Transverse colon (tissue), 3 donors: Measurements from ENCODE around the gene ITGB8.

Source experiments
- CTCF ChIP-seq, 5 experiments: fragments of 200-600 bp in 3 of 5; fragments of 450-650 bp in 2 of 5; sonication (generic) in 3 of 5; IDR thresholded peaks; 1 replicate in 2 of 5; 2 replicates in 3 of 5; pipeline ENCODE4 v1.5.1; 2016 to 2017; ENCODE audit warnings: antibody characterized with exemption in 5 of 5, inconsistent platforms in 3 of 5, mild to moderate bottlenecking in 2 of 5, moderate library complexity in 1 of 5
- POLR2A ChIP-seq: fragments of 450-650 bp; IDR thresholded peaks from one replicate; pipeline ENCODE4 v1.6.1; 2016; ENCODE audit warnings: antibody characterized with exemption, mild to moderate bottlenecking, moderate library complexity

- TF ChIP-seq CTCF (IDR thresholded peaks at IDR 0.05) (no peak), POLR2A (no peak)
Observed at GRCh38 chr7:20407585-20408466, 77.1 kb downstream of the ITGB8 start.
